ENCODE results near the gene A4GALT.

Gene A4GALT

DNA sequence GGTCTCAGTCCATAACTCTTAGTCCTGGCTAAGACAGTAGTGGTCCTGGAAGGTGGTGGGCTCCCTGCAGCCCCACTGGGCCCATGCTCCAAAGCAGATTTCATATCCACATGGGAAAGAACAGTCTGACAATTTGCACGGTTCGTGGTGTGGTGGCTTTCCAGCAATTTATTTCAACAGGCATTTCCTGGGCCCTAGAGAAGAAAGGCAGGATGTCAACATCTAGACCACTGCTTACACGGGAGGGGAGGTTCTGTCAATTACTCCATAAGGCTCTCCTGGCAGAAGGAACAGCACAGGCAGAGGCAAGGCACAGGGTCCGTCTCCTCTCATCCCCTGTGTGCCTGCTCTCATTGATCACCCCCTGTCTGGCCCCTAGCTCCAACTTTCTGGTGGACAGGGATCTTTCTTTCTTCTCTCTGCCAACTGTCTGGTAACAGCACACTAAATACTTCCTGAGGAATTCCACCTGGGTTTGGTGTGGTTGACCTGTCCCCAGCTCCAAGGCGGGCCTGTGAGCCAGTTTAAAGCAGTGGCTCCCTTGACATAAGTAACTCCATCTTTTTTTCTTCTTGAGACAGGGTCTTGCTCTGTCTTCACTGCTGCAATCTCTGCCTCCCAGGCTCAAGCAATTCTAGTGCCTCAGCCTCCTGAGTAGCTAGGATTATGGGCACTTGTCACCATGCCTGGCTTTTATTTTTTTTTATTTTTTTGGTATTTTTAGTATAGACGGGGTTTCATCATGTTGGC is 5.1 kb upstream of the A4GALT start:
- TF ChIP-seq, protein P1, sequence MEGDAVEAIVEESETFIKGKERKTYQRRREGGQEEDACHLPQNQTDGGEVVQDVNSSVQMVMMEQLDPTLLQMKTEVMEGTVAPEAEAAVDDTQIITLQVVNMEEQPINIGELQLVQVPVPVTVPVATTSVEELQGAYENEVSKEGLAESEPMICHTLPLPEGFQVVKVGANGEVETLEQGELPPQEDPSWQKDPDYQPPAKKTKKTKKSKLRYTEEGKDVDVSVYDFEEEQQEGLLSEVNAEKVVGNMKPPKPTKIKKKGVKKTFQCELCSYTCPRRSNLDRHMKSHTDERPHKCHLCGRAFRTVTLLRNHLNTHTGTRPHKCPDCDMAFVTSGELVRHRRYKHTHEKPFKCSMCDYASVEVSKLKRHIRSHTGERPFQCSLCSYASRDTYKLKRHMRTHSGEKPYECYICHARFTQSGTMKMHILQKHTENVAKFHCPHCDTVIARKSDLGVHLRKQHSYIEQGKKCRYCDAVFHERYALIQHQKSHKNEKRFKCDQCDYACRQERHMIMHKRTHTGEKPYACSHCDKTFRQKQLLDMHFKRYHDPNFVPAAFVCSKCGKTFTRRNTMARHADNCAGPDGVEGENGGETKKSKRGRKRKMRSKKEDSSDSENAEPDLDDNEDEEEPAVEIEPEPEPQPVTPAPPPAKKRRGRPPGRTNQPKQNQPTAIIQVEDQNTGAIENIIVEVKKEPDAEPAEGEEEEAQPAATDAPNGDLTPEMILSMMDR (IDR thresholded peaks at IDR 0.05; ENCODE audit: insufficient read depth, low read length, missing control alignments): no peak
- ChIA-PET POLR2A (no interaction called here), CTCF (interaction anchor here (1.0 kb wide), 1 partner anchor 42 kb away, joined by 3 read pairs; no protein-coding TSS in a partner anchor)
- DNase-seq (ENCODE audit: low read depth, low spot score): no peak
- no peak overlapping the region for H3K4me3 ChIP-seq (ENCODE audit: low read depth, low read length)

DNA sequence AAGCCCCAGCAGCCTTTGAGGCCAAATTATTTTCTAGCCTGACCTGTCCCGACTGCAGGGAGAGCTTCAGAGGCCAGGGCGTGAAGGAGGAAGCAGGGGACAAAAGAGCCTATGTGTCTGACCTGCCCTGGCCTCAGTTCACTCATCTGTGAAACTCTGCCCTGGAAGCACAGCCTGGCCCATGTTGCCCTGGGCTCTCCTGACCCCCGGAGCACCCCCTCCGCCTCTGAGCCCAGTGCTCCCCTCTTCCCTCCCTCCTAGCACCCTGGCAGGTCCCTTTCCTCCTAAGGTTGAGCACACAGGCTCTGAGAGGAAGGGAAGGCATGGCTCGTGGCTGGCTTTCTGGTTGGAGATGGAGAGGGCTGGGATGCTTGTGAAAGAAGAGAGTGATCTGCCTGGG is 3.4 kb upstream of the A4GALT start:
- CTCF ChIA-PET: interaction anchor here (1.2 to 1.6 kb wide), 2 partner anchors 57 to 103 kb away, joined by 3 to 4 read pairs; no protein-coding TSS in a partner anchor
- TF ChIP-seq, protein P1 (IDR thresholded peaks at IDR 0.05; ENCODE audit: insufficient read depth, low read length, missing control alignments): no peak
- POLR2A ChIA-PET: no interaction called here
- DNase-seq (ENCODE audit: low read depth, low spot score): no peak
- H3K4me3 ChIP-seq (ENCODE audit: low read depth, low read length): no peak overlapping the region

DNA sequence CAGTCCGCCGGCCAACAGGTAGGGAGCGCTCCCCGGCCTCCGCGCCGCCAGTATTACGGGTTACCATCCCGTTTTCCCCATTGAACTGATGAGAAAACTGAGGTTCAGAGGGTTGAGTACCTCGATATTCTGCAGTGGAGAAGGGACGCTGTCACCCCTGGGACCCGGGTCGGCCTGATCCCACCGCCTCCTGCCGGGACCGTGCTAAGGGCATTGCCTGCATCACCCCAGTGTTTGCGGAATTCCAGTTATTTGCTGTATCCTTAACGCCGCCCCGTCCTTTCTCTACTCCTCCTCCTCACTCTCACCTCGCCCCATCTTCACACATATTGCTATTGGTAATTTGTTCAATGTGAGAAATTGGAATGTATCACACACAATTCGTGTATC is 370 bp upstream of the A4GALT start:
- peak overlapping the region; percentile 48 for H3K4me3 ChIP-seq (ENCODE audit: low read depth, low read length)
- POLR2A ChIA-PET: no interaction called here
- CTCF ChIA-PET: no interaction called here
- no peak for DNase-seq (ENCODE audit: low read depth, low spot score)
- TF ChIP-seq, protein P1 (IDR thresholded peaks at IDR 0.05; ENCODE audit: insufficient read depth, low read length, missing control alignments): no peak

DNA sequence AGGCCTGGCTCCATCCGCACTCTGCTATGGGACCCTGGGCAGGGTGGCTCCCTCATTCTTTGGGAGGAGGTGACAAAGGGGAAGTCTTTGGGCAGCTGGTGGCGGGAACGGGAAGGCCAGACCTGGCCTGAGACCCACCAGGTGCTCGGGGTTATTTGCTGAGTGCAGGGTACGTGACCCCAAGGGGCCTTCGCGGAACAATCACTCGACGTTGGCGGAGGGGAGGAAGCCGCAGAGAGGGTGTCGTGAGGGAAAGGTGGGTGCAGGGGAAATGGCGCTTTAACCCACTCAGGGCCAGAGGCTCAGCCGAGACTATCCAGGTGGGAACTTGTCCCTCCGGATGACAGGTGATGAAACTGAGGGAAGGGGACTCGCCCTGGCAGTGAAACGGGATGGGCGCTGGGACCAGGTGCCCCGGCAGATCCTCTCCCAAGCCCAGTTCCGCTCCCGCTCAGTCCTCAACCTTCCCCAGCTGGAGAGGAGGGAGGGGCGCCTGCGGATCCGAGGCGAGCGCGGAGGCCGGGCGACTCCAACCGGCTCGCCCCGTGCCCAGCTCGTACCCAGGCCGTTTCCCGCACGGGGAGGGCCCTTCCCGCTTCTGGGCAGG is 911 bp downstream of the A4GALT start:
- peak overlapping the region; percentile 50 for H3K4me3 ChIP-seq (ENCODE audit: low read depth, low read length)
- DNase-seq (ENCODE audit: low read depth, low spot score): no peak
- CTCF ChIA-PET: no interaction called here
- POLR2A ChIA-PET: no interaction called here
- TF ChIP-seq, protein P1 (IDR thresholded peaks at IDR 0.05; ENCODE audit: insufficient read depth, low read length, missing control alignments): no peak

DNA sequence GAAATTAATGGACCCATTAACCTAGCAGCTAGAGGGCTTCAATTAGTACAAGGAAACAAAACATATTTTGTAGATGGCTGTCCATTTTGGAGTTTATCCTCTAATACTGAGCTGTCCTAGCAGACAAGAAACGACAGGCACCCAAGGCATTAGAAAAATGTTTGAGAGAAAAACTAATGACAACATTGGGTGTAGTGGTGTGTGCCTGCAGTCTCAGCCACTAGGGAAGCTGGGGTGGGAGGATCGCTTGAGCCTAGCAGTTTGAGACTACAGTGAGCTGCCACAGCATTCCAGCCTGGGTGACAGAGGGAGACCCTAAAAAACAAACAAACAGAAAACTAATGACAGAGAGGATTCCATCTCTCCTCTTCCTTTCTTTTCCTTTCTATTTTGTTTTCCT is 1.5 kb downstream of the A4GALT start:
- TF ChIP-seq, protein P1 (IDR thresholded peaks at IDR 0.05; ENCODE audit: insufficient read depth, low read length, missing control alignments): no peak
- ChIA-PET CTCF (no interaction called here), POLR2A (no interaction called here)
- no peak for DNase-seq (ENCODE audit: low read depth, low spot score)
- H3K4me3 ChIP-seq (ENCODE audit: low read depth, low read length): no peak overlapping the region

DNA sequence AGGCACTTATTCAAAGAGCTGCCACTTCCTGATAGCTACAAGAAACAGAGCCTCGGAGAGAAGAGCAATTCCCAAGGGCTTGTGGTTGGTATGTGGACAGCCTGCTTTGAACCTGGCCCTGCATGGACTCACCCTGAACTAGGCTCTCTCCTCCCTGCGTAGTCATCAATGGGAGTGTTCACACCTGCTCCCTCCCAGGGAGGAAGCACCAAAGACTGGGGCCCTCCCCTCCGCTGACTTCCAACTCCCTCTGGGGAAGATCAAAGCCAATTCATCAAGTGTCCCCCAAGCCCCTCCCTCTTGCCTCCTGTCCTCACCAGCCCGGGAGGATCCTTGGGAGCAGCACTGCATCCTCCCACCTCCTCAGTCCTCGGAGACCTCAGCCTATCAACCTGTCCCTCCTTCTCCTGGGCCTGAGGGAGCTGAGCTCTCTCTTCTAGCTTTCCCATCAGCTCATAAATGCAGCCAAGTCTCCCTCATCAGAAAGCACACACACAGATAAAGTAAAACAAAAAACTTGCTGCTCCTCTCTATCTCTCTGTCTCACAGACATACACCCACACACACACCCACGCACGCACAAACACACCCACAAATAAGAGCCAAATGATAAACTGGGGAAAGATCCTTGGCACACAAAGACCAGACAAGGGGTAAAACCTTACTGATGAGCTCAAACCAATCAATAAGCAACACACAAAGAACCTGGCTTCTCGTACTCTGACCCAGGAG is 3.3 kb downstream of the A4GALT start:
- TF ChIP-seq, protein P1 (IDR thresholded peaks at IDR 0.05; ENCODE audit: insufficient read depth, low read length, missing control alignments): no peak
- DNase-seq (ENCODE audit: low read depth, low spot score): no peak
- ChIA-PET POLR2A (interaction anchor here (0.8 kb wide), 1 partner anchor 66 kb away, joined by 3 read pairs; no protein-coding TSS in a partner anchor), CTCF (no interaction called here)
- no peak overlapping the region for H3K4me3 ChIP-seq (ENCODE audit: low read depth, low read length)

All from AG04449 (cell line).